ENCODE measurements around the gene GLTPD2.

GLTPD2 gene

GRCh38 chr17:4751932-4752331 is 36.8 kb upstream of the GLTPD2 start:
- no peaks in the 10 kb centered on the region for H3K9me3 ChIP-seq (ENCODE audit: control insufficient read depth, low read length)
- no peaks in the 10 kb centered on the region for H3K79me2 ChIP-seq
- H3K9ac ChIP-seq: no peak overlapping the region
- no peak for TF ChIP-seq CTCF (IDR thresholded peaks at IDR 0.05)
- no peak overlapping the region for H3K4me2 ChIP-seq (ENCODE audit: low read length)
- H3K27me3 ChIP-seq (ENCODE audit: control insufficient read depth, insufficient read depth, low read length): no peaks in the 10 kb centered on the region
- H2AFZ ChIP-seq: no peak overlapping the region
- H3K27ac ChIP-seq: no peak overlapping the region
- no peaks in the 10 kb centered on the region for H3K36me3 ChIP-seq (ENCODE audit: control insufficient read depth, insufficient read depth, low read length)
- H3K4me3 ChIP-seq (ENCODE audit: low read depth, low read length): no peak overlapping the region
- no peaks in the 10 kb centered on the region for H3K4me1 ChIP-seq

DNA sequence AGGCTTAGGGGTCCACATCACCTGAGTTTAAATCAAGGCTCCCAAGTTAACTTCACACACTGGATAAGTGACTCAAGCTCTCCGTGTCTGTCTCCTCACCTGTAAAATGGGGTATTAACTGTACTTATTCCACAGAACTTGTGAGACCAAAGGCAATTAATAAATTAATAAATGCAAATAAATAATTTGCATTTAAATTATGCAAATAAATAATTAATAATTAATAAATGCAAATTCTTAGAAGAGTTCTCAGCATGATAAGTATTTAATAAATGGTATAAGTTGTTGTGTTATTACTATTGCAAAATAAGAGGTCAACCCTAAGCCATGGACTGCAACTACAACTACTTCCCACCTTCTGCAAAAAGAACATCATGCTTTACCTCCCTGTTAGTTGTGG is 35.4 kb upstream of the GLTPD2 start:
- no peak overlapping the region for H3K9ac ChIP-seq
- no peak for TF ChIP-seq CTCF (IDR thresholded peaks at IDR 0.05)
- H3K9me3 ChIP-seq (ENCODE audit: control insufficient read depth, low read length): no peaks in the 10 kb centered on the region
- no peaks in the 10 kb centered on the region for H3K27me3 ChIP-seq (ENCODE audit: control insufficient read depth, insufficient read depth, low read length)
- no peak overlapping the region for H3K27ac ChIP-seq
- H3K36me3 ChIP-seq (ENCODE audit: control insufficient read depth, insufficient read depth, low read length): no peaks in the 10 kb centered on the region
- H3K4me1 ChIP-seq: no peaks in the 10 kb centered on the region
- H3K4me3 ChIP-seq (ENCODE audit: low read depth, low read length): no peak overlapping the region
- no peak overlapping the region for H3K4me2 ChIP-seq (ENCODE audit: low read length)
- H3K79me2 ChIP-seq: no peaks in the 10 kb centered on the region
- H2AFZ ChIP-seq: no peak overlapping the region

GRCh38 chr17:4759776-4760236 is 29.0 kb upstream of the GLTPD2 start:
- Histone ChIP-seq H3K27ac (no peak overlapping the region), H3K4me3 (ENCODE audit: low read depth, low read length) (no peak overlapping the region), H3K79me2 (no peaks in the 10 kb centered on the region), H3K9ac (no peak overlapping the region), H2AFZ (no peak overlapping the region), H3K27me3 (ENCODE audit: control insufficient read depth, insufficient read depth, low read length) (no peaks in the 10 kb centered on the region), H3K9me3 (ENCODE audit: control insufficient read depth, low read length) (no peaks in the 10 kb centered on the region), H3K4me2 (ENCODE audit: low read length) (no peak overlapping the region), H3K4me1 (no peaks in the 10 kb centered on the region), H3K36me3 (ENCODE audit: control insufficient read depth, insufficient read depth, low read length) (no peaks in the 10 kb centered on the region)
- no peak for TF ChIP-seq CTCF (IDR thresholded peaks at IDR 0.05)

DNA sequence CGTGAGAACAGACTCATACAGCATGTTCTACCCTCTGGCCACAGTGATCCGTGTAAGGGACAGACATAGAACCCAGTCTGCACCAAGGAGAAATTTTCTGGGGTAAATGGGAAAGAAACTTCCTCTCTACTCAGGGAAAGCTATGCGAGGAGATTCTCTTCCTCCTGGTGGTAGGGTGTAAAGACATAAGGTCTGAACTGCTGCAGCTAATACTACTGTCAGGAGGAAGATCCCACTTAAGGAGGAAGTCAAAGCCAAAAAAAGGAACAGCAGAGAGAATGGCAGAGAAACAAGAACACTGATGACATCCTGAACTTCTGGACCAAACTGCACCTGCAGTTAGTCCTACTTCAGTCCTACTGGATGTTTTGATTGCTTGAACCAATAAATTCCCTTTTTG is 24.2 kb upstream of the GLTPD2 start:
- H3K9me3 ChIP-seq (ENCODE audit: control insufficient read depth, low read length): no peaks in the 10 kb centered on the region
- H3K27ac ChIP-seq: no peak overlapping the region
- no peaks in the 10 kb centered on the region for H3K4me1 ChIP-seq
- no peak overlapping the region for H3K4me3 ChIP-seq (ENCODE audit: low read depth, low read length)
- no peaks in the 10 kb centered on the region for H3K36me3 ChIP-seq (ENCODE audit: control insufficient read depth, insufficient read depth, low read length)
- no peak overlapping the region for H3K4me2 ChIP-seq (ENCODE audit: low read length)
- no peaks in the 10 kb centered on the region for H3K79me2 ChIP-seq
- H3K27me3 ChIP-seq (ENCODE audit: control insufficient read depth, insufficient read depth, low read length): no peaks in the 10 kb centered on the region
- no peak overlapping the region for H3K9ac ChIP-seq
- TF ChIP-seq CTCF (IDR thresholded peaks at IDR 0.05): no peak
- no peak overlapping the region for H2AFZ ChIP-seq

- Histone ChIP-seq H3K9me3 (ENCODE audit: control insufficient read depth, low read length) (no peaks in the 10 kb centered on the region), H3K4me1 (peaks cover under 1% of the 10 kb centered on the region), H3K36me3 (ENCODE audit: control insufficient read depth, insufficient read depth, low read length) (no peaks in the 10 kb centered on the region), H3K79me2 (no peaks in the 10 kb centered on the region), H3K27me3 (ENCODE audit: control insufficient read depth, insufficient read depth, low read length) (no peaks in the 10 kb centered on the region), H3K9ac (no peak overlapping the region), H3K4me3 (ENCODE audit: low read depth, low read length) (no peak overlapping the region), H2AFZ (no peak overlapping the region), H3K4me2 (ENCODE audit: low read length) (no peak overlapping the region), H3K27ac (no peak overlapping the region)
- TF ChIP-seq CTCF (IDR thresholded peaks at IDR 0.05): no peak
Observed at GRCh38 chr17:4766201-4766600, 22.6 kb upstream of the GLTPD2 start.

Data from parathyroid adenoma (tissue), 2 donors.